Fibroblast of the aortic adventitia (primary cell): ENCODE measurements around the gene MT1H. TPM values are rescaled to one million over a fixed set of nuclear protein-coding genes. Genes with fewer than 3 reads are reported as not detected.

Experiments
- DNase-seq: peaks from one replicate; pipeline ENCODE4 v3.0.0-alpha.2; 2010; ENCODE audit warnings: low read depth
- H3K4me3 ChIP-seq: 2 replicates; pipeline ENCODE4 v1.5.1; 2011; ENCODE audit warnings: low read depth, mild to moderate bottlenecking, control low read depth, low read length, moderate library complexity
- CTCF ChIP-seq: IDR thresholded peaks from 2 replicates; pipeline ENCODE4 v1.5.1; 2011; ENCODE audit warnings: mild to moderate bottlenecking, low read length, control low read depth, inconsistent platforms; ENCODE audit not compliant: insufficient read depth
- total RNA-seq: library from RNA; depleted of rRNA; stranded (reverse); fragments of >200 nt; gene quantifications from 2 replicates; pipeline ENCODE4 v1.2.3, GENCODE V29; 2012; ENCODE audit warnings: low replicate concordance

The MT1H gene
- total RNA-seq, 1 donor = not detected

GRCh38 chr16:56683424-56684172, 14.0 kb downstream of the MT1H start:
- TF ChIP-seq CTCF = no peak
- DNase-seq = no peak
- peak overlapping the region; percentile 79 for H3K4me3 ChIP-seq

GRCh38 chr16:56684256-56684925, 14.8 kb downstream of the MT1H start:
- DNase-seq = no peak
- TF ChIP-seq CTCF = no peak
- no peak overlapping the region for H3K4me3 ChIP-seq

GRCh38 chr16:56684926-56685590, 15.4 kb downstream of the MT1H start:
- no peak for DNase-seq
- no peak for TF ChIP-seq CTCF
- H3K4me3 ChIP-seq = no peak overlapping the region

GRCh38 chr16:56686758-56687157, 17.1 kb downstream of the MT1H start:
- no peak for DNase-seq
- H3K4me3 ChIP-seq = no peak overlapping the region
- no peak for TF ChIP-seq CTCF

- no peak for DNase-seq
- TF ChIP-seq CTCF = no peak
- H3K4me3 ChIP-seq = no peak overlapping the region
Measured at GRCh38 chr16:56688762-56689161, 19.1 kb downstream of the MT1H start.

- no peak overlapping the region for H3K4me3 ChIP-seq
- DNase-seq = no peak
- no peak for TF ChIP-seq CTCF
Measured at GRCh38 chr16:56689171-56689570, 19.6 kb downstream of the MT1H start.
